ENCODE results near the gene PTPRA.
"Not testable (repeated sequence)": the region's sequence is repeated elsewhere in the genome, so short reads cannot be mapped to it uniquely, and the experiment has no call there.

Gene PTPRA

DNA sequence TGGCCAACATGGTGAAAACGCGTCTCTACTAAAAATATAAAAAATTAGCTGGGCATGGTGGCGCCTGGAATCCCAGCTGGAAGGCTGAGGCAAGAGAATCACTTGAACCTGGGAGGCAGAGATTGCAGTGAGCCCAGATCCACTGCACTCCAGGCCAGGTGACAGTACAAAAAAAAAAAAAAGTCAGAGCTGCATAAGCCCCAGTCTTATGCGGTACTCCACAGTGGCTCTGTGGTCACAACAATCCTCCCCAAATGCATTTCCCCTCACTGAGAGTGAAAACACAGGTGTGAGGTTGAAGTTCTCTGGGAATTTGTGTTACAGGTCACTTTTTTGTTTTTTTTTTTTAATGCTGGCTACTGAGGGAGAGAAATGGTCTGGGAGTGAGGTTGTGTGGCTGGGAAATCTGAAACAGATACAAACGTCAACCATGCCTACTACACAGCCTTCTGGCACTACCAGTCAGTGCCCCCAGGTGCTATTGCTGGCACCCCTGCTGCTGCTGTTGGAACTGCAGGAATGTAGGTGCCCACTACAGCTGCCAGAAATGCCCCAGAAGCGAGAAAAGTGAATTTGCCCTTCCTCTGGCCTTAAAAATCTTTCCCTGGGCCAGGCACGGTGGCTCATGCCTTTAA, 178.2 kb downstream of the PTPRA start:
- in situ Hi-C loops (cut with MboI; ENCODE audit: low pct_unique_long_range_greater_than_20kb, low sequenced_read_pairs): no loop called here
- DNase-seq: no peak

DNA sequence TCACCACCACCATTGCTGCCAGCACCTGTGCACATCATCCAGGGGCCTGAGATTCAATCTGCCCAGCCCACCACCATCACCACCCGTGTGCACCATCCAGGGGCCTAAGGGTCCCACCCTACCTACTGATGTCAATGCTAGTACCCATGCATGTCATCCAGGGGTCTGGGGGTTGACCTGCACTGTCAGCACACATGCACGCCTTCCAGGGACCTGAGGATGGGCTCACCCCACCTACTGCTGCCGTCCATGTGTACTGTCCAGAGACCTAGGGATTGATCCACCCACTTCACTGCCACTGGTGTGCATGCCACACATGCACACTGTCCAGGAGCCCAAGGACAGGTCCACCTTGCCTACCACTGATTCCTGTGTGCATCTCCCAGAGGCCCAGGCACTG, 186.2 kb downstream of the PTPRA start:
- DNase-seq: no peak
- in situ Hi-C loops (cut with MboI; ENCODE audit: low pct_unique_long_range_greater_than_20kb, low sequenced_read_pairs): no loop called here

DNA sequence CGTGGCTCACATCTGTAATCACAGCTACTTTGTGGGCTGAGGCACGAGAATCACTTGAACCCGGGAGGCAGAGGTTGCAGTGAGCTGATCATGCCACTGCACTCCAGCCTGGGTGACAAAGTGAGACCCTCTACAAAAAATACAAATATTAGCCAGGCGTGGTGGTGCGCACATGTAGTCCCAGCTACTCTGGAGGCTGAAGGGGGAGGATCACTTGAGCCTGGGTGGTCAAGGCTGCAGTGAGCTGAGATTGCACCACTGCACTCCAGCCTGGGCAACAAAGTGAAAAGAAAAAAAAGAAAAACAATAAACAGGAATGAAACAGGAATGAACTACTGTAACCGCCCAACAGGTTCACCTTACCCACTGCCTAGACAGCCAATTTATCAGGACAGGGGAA, 190.8 kb downstream of the PTPRA start:
- in situ Hi-C loops (cut with MboI; ENCODE audit: low pct_unique_long_range_greater_than_20kb, low sequenced_read_pairs); DNase-seq: not testable (repeated sequence)

DNA sequence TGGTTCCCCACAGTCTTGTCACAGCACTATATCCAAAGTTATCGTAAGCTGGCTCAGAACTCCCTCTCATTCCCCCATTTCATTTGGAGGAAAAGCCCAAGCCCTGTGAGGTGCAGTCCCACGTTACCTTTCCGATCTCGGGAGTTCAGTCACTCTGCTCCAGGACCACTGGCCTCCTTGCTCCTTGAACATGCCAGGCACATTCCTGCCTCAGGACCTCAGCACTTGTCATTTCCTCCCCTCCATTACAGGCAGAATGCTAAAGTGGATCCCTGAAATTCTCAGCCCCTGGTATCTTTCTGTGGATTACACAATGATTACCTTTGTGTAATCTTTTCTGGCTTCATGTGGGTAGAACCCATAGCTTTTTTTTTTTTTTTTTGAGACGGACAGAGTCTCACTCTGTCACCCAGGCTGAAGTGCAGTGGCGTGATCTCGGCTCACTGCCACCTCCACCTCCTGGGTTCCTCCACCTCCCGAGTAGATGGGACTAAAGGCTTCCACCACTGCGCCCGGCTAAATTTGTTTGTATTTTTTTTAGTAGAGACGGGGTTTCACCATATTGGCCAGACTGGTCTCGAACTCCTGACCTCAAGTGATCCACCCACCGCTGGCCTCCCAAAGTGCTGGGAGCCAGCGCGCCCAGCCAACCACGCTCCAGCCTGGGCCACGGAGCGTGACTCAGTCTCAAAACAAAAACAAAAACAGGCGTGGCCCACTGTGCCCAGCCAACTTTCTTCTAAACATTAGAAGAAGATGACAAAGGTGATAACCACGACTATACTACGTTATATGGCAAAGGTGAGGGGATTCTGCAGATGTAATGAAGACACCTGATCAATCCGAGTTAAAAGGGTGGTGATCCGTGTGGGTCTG, 194.1 kb downstream of the PTPRA start:
- in situ Hi-C loops (cut with MboI; ENCODE audit: low pct_unique_long_range_greater_than_20kb, low sequenced_read_pairs): no loop called here
- DNase-seq: no peak

DNA sequence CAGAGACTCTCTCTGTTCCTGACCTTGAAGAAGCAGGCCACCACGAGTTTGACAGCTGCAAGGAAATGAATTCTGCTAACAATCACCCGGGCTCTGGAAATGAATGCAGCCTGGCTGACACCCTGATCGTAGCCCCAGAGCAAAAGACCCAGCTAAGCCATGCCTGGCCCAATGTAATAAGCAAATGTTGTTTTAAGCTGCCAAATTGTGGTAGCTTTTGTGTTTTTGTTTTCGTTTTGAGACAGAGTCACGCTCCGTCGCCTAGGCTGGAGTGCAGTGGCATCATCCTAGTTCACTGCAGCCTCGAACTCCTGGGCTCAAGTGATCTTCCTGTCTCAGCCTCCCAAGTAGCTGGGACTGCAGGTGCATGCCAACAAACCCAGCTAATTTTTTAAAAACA, 194.8 kb downstream of the PTPRA start:
- in situ Hi-C loops (cut with MboI; ENCODE audit: low pct_unique_long_range_greater_than_20kb, low sequenced_read_pairs): no loop called here
- no peak for DNase-seq

DNA sequence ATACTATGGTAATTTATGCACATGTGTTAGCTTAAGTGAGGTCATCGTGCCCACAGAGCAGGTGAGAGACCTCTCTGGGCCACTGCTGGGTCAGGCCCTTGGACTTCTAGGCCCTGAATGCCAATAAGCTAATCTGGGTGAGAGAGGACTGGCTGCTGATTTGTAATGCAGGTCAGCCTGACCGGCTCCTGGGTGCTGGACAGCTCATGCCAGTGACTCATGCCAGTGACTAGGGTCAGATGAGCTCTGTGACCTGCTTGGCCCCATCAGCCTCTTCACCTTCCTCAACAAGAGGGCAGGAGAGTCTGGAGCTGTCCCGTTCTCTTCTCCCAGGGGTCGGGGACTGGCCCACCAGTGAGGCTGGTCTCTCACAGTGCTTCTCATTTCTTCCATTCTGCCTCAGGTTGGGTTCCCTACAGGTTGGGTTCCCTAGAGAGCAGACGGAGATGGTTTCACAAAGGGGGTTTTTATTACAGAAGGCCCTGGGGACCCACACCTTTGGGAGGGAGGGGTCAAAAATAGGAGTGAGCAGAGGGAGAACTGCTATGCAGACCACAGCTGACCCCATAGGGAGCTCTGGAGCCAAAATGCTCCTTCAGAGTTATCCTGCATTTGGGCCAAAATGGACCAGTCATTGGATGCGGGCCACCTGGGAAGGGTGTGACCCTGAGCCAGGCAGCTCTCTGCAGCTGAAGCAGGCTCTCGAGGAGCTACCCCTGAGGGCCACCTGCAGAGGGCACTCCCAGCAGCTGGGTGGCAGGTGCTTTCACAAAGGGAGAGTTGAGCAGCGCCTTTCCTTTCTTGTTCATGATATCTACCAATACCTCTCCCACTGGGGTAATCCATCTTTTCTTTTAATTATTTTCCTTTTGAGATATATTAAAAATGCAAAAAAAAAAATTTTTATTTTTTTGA, 196.0 kb downstream of the PTPRA start:
- in situ Hi-C loops (cut with MboI; ENCODE audit: low pct_unique_long_range_greater_than_20kb, low sequenced_read_pairs): no loop called here
- no peak for DNase-seq

DNA sequence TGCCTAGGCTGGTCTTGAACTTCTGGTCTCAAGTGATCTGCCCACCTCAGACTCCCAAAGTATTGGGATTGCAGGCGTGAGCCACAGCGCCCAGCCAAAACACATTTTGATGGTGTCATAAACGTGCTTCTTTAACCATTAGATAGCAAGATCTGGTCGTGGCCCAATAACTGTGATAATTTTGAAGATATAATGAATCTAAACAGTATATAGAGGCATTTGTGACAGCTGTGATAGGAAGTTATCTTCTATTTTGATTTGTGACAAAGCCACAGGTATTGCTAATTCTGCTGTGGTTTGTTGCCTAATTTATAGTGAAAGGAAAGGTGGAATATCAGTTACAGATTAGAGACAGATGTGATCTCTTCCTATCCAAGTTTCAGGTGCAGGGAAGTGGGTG, 197.4 kb downstream of the PTPRA start:
- no peak for DNase-seq
- in situ Hi-C loops (cut with MboI; ENCODE audit: low pct_unique_long_range_greater_than_20kb, low sequenced_read_pairs): no loop called here

DNA sequence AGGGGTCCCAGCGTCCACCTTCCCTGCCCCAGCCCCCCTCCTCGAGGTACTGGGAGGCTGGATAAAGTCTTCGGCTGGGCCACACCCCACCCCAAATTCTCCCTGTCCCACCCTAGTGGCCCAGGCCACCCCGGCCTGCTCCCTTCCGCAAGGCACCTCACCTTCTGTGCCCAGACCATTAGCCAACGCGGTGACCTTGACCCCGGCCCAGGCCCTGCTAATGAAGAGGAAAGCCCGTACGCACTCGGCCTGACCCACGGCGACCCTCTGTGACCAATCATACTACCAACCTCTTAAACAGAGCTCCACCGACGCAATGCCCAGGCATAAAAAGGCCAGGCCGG, 198.0 kb downstream of the PTPRA start:
- in situ Hi-C loops (cut with MboI; ENCODE audit: low pct_unique_long_range_greater_than_20kb, low sequenced_read_pairs): no loop called here
- DNase-seq: no peak

DNA sequence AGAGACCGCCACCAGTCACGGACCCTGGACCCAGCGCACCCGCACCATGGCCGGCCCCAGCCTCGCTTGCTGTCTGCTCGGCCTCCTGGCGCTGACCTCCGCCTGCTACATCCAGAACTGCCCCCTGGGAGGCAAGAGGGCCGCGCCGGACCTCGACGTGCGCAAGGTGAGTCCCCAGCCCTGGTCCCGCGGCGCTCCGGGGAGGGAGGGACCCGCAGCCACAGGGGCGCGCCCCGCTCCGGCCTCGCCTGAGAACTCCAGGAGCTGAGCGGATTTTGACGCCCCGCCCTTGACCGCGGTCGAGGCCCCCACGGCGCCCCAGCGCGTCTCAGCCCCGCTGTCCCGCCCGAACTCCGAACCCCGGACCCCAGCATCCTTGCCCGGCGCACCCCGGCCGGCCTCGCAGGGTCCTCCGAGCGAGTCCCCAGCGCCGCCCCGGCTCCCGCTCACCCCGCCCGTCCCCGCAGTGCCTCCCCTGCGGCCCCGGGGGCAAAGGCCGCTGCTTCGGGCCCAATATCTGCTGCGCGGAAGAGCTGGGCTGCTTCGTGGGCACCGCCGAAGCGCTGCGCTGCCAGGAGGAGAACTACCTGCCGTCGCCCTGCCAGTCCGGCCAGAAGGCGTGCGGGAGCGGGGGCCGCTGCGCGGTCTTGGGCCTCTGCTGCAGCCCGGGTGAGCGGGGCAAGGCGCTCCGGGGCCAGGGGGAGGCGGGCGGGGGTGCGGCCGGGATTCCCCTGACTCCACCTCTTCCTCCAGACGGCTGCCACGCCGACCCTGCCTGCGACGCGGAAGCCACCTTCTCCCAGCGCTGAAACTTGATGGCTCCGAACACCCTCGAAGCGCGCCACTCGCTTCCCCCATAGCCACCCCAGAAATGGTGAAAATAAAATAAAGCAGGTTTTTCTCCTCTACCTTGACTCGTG, 198.6 kb downstream of the PTPRA start, which contains the start of gene OXT:
Gene OXT (plus strand): TSS at position 11 of the 920 bp plus-strand sequence. CDS start 36 bp downstream, at position 47.
- in situ Hi-C loops (cut with MboI; ENCODE audit: low pct_unique_long_range_greater_than_20kb, low sequenced_read_pairs): no loop called here
- peak; percentile 82 for DNase-seq

DNA sequence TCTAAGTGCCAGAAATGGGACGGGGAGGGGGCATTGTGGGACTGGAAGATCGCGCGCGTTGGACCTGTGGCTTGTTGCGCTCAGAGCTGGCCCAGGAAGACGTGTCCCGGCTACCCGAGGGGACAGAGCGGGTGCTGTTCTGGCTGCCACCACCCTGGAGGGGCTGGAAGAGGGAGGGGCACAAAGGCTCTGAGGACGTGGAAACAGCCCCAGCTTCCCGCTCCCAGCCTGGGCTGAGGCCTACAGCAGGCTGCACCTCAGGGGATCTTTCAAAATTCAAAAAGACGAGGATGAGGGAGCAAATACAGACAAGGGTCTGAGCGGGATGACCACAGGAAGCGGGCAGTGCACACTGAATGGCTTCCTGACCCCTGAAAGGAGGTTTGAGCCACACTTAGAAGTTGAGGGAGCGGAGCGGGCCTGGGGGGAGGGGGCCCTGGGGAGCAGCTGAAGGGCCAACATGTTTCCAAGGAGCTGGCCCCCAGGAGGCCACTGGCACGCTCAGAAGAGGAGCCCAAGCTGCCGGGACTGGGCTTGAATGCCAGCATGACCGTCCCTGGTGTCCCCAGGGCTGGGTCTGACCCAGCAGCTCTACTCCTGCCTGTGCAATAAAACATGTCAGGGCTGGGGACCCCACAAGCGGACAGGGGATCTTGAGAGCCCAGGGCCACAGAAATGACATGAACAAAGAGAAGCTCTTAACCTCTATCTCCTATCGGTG, 199.4 kb downstream of the PTPRA start:
- no peak for DNase-seq
- in situ Hi-C loops (cut with MboI; ENCODE audit: low pct_unique_long_range_greater_than_20kb, low sequenced_read_pairs): no loop called here

DNA sequence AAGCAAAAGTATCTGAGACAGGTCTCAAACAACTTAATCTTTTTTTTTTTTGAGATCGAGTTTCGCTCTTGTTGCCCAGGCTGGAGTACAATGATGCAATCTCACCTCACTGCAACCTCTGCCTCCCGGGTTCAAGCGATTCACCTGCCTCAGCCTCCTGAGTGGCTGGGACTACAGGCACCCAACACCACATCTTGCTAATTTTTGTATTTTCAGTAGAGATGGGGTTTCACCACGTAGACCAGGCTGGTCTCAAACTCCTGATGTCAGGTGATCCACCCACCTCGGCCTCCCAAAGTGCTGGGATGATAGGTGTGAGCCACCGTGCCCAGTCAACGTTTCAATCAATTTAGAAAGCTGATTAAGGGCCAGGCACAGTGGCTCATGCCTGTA, 200.0 kb downstream of the PTPRA start:
- DNase-seq; in situ Hi-C loops (cut with MboI; ENCODE audit: low pct_unique_long_range_greater_than_20kb, low sequenced_read_pairs): not testable (repeated sequence)

DNA sequence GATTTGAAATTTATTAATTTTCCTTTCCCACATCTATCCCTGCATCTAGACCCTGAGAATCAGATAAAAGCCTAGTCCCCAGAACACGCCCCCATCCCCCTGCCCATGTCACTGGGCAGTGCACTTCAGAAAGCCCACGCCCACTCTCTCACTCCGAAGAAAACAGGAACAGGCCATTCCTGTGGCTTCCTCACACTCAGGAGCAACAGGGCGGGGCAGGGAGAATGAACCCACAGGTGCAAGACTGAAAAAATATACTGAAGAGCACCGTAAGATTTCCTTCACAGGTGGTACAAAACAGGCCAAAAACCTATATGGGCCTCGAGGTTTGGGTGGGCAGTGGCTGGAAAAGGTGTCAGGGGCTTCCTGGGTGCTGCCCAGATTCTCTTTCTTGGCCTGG, 201.5 kb downstream of the PTPRA start:
- peak; percentile 70 for DNase-seq
- in situ Hi-C loops (cut with MboI; ENCODE audit: low pct_unique_long_range_greater_than_20kb, low sequenced_read_pairs): no loop called here

DNA sequence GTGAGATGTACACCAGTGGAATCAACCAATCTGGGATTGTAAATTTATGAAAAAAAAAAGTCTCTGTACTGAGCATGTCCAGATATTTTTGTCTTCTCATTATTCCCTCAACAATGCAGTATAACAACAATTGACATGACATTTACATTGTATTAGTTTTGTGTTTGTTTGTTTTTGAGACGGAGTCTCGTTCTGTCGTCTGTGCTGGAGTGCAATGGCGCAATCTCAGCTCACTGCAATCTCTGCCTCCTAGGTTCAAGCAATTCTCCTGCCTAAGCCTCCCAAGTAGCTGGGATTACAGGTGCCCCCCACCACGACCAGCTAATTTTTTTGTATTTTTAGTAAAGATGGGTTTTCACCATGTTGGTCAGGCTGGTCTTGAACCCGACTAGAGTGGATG, 202.0 kb downstream of the PTPRA start:
- in situ Hi-C loops (cut with MboI; ENCODE audit: low pct_unique_long_range_greater_than_20kb, low sequenced_read_pairs); DNase-seq: not testable (repeated sequence)

DNA sequence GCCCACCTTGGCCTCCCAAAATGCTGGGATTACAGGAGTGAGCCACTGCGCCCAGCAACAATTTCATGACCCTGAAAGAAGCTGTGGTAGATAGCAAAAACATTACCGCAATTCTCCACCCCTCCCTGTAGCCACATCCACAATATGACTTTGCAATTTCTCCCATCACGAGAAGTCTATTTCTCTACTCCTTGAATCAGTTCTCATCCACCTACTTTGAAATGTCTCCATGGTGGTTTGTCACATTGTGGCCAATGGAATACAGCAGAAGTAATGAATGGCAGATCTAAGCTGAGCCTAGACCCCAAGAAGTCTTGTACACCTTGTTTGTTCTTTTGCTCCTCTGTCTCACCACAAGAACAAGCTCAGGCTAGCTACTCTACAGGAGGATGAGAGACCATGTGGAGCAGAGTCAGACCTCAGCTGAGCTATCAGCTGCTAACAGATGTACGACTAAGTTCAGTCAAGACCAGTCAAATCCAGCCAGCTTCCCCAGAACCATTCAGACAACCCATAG, 204.4 kb downstream of the PTPRA start:
- in situ Hi-C loops (cut with MboI; ENCODE audit: low pct_unique_long_range_greater_than_20kb, low sequenced_read_pairs): no loop called here
- DNase-seq: peak; percentile 78

DNA sequence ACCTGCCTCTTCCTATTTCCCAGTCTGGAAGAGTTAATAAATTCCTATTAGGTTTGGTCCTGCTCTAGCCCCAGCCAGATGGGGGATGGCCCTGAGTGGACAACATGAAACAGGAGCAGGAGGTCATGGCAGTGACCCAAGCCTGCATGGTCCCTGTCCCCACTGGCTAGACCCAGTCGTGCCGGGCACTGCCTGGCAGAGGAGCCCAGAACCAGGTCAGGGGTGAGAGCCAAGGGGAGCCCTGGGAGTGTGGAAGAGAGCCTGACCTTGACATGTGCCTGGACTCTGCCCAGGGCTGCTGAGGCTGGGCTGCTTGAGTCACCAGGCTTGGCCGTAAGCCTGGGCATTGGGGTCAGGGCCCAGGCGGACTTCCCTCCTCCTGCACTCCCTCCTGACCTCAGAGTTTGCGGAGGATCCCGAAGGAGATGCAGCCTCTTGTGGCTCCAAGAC, 207.7 kb downstream of the PTPRA start:
- in situ Hi-C loops (cut with MboI; ENCODE audit: low pct_unique_long_range_greater_than_20kb, low sequenced_read_pairs): no loop called here
- no peak for DNase-seq

DNA sequence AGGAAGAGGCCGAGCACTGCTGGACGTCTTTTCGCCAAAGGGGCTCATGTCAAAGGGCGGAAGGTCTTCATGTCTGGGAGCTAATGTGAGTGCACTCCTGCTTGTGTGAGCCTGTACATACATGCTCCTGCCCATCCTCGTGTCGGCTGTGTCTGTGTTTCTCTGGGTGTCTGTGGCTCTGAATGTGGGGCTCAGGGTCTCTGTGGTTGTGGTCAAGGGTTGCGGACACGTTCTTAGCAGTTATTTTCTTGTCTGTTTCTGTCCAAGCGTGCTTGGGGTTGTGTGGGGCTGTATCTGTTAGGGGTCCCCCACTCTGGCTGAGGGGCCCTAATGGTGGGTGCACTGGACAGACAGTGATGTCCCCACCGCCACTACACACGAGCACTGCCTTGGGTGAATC, 208.4 kb downstream of the PTPRA start:
- in situ Hi-C loops (cut with MboI; ENCODE audit: low pct_unique_long_range_greater_than_20kb, low sequenced_read_pairs): no loop called here
- DNase-seq: no peak

DNA sequence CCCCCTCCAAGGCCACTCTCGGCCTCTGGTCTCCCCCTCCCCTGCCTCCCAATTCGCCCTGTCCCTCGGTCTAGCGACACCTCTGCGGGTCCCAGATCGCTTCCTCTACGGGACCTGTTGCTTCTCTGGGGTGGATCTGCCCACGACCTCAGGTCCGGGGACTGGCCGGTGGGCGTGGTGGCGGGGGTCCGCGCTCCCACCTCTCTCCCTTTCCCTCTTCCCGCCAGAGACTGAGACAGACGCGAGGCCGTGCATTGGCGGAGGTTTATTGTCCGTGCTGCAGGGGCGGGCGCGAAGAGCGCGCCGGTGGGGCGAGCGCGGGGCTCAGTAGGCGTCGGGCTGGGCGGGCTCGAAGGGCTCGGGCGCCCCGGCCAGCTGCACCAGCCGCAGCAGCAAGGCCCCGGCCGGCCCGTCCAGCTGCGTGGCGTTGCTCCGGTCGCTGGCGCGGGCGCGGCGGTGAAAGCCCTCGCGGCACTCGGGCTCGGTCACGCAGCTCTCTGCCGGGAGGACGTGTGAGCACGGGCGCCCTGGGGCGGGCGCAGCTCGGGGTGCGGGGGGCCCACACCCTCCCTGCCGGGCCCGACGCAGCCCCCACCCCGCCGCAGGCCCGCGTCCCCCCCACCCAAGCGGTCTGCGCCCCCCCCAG, 209.1 kb downstream of the PTPRA start:
- DNase-seq: no peak
- in situ Hi-C loops (cut with MboI; ENCODE audit: low pct_unique_long_range_greater_than_20kb, low sequenced_read_pairs): no loop called here

All from KBM-7 (cell line).